ENCODE results near the gene PNLIPRP1.

The PNLIPRP1 gene

GRCh38 chr10:116590590-116591444 lies at the start of gene PNLIPRP1:
Gene PNLIPRP1, plus strand, starts transcription at chr10:116590959. Its CDS starts 171 bp downstream, at chr10:116591130.
- DNase-seq (ENCODE audit: low spot score), result no peak

DNA sequence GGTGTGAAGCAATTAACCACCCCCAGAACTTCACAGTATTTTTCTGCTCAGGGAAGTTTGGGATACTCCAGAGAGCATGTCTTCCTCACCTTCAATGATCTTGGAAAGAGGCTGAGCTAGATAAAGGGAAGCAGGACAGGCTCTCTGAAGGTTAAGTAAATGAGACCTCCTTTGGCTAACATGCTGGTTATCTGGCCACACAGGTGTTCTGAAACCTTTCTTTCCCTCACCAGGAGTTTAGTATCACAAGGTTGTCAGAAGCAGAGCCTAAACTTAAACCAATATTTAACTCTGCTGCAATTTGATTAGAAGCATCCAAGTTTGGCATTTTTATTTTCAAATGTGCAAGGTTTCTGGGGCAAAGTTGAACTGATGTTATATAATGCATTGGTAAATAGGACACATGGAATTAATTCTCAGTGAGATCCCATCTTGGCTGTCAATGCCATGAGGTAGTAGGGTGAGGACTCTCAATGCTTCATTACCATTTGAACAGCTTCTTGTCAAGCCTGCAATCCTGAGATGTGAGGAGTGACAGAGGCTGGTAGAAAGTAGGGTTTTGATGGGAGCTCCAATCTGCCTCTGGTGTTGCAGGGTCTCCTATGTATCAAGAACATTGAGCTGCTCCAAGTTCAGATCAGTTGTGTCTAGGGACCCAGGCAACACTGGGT lies 48.6 kb upstream of the PNLIPRP1 start:
- no peak for DNase-seq (ENCODE audit: low spot score)

DNA sequence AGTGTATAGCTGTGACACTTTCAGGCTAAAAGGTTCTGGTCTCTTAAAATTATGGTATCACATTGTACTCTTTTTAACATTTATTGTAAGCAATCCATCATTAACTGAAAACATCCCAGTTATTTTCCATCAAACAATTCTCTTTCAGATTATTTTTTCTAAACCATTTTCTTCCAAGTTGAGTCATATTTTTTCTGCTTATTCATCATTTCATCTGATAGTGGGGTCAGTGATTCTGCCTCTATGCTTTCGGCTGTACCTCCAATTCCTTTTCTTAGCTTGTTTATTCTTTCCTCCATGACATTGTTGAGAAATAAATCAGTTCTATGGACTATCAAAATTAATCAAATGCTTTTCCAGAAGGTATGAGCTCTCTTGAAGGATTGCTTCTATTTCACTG lies 45.6 kb upstream of the PNLIPRP1 start:
- DNase-seq (ENCODE audit: low spot score), result no peak

DNA sequence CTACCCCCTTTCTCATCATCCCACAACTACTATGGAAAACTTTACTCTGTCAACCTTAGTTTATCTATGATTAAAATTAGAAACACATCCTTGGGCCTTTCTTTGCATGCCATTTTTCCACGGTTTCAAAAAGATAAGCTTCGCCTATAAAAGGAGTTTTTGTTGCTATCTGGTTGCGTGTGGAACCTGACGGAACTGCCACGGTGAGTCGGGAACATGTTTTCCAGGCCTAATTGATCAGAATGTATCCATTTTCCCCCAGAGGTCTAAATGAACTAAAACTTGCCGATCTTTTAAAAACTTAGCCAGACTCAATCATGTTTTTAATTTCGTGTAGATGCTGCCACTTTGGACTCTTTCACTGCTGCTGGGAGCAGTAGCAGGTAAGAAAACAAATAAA lies 45.0 kb upstream of the PNLIPRP1 start, which contains the start of gene PNLIP:
PNLIP (plus strand) TSS at position 176 of the 400 bp plus-strand sequence; CDS start at position 338, 162 bp downstream.
- no peak for DNase-seq (ENCODE audit: low spot score)

DNA sequence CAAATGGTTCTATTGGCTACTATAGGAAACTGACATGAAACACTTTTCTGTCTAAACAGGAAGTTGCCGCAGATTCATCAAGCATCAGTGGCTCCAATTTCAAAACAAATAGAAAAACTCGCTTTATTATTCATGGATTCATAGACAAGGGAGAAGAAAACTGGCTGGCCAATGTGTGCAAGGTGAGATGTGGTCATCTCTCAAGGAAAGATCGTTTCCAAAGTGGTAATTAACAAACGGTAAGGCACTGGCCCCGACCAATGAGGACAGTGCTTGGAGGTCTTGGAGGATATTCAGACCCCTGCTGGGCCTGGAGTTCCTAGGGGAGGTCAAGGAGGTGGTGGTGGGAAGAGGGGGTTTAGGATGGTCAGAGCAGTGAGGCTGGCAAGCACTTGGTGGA lies 42.5 kb upstream of the PNLIPRP1 start:
- DNase-seq (ENCODE audit: low spot score), result no peak

DNA sequence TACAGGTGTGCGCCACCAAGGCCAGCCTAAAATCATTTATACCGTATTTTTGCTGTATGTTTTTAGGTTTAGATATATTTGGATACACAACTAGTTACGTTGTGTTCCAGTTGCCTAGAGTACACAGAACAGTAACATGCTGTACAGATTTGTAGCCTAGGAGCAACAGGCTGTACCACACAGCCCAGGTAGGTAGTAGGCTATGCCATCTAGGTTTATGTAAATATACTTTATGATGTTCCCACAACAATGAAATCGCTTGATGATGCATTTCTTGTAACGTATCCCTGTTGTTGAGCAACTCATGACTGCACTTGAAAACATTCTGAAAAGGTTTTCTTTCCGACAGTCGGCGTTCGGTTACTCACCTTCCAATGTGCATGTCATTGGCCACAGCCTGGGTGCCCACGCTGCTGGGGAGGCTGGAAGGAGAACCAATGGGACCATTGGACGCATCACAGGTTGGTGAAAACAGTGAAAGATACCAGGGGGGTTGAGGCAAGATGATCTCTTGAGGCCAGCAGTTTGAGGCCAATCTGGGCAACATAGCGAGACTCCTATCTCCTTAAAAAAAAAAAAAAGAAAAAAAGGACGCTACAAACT lies 37.3 kb upstream of the PNLIPRP1 start:
- DNase-seq (ENCODE audit: low spot score), result no peak

DNA sequence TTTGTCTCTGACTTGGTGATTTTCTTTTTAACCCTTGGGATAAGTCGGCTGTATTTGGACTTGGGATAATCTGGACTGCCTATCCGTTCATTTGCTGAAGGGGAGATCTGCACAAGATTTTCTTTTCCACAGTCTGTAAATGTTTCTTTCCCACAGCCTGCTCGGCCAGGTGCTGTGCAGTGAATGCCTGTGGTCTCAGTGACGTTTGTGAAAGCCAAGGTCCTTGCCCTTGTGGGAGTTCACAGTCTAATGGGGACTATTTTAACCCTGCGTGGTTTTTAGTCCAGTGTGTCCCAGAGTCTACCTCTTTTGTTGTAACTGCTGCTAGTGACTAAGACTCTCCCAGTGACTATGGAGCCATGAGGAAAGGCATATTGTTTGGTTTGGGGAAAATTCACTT lies 36.1 kb upstream of the PNLIPRP1 start:
- no peak for DNase-seq (ENCODE audit: low spot score)

- no peak for DNase-seq (ENCODE audit: low spot score)
Measured at GRCh38 chr10:116555880-116556279, 34.9 kb upstream of the PNLIPRP1 start.

DNA sequence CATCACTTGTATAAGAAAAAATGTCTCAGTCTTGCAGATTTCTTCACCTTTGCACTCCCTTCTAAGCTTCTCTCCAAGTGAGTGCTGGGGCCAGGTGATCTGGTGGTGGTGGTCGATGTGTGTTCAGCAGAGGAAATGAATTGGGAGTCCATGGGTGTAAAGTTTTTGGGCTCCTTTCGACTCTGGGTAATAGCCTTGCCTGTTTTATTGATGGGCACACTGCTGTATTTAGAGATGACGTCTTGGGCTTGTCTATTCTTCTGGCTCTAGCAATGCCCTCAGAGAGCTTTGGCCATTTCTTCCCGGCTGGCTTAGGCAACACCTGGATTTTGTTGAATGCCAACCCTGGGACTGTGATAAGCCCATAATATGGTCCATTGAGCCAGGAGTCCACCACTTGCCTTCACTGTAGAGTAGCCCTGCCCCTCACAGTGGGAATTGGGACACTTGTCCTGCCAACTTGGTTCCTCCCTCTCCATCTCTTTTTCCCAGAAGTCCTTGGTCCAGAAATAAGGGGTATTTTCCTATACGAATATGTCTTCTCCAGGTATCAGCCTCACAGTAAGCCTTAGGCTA lies 33.4 kb upstream of the PNLIPRP1 start:
- no peak for DNase-seq (ENCODE audit: low spot score)

- no peak for DNase-seq (ENCODE audit: low spot score)
Measured at GRCh38 chr10:116565534-116565933, 25.2 kb upstream of the PNLIPRP1 start.

DNA sequence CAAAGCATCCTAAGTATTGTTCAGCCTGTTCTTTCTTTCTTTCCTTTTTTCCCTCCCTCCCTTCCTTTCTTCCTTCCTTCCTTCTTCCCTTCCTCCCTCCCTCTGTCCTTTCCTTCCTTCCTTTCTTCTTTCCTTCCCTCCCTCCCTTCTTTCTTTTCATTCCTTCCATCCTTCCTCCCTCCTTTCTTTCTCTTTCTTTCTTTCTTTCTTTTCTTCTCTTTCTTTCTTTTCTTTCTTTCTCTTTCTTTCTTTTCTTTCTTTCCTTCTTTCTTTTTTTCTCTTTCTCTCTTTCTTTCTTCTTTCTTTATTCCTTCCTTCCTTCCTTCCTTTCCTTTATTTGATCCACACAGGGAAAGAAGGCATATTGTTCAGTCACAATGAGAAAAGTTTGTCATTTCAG lies 23.8 kb upstream of the PNLIPRP1 start:
- DNase-seq (ENCODE audit: low spot score), result no peak

DNA sequence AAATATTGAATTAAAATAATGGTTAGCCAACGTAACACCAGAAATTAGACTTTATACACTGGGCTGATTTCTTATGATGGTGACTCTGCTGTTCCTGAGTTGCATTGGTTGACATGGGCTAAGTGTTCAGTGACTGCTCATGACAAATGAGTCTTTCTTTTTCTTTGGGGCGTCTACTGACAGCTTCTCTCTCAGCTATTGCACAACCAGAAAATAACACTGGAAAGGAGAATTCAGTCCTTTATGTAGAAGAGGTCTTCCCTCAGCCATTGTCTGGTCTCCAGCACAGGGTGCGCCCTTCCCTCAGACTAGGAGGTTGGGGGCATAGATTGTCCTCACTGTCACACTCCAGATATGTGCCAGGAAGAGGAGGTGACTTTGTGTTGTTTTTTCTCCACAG lies 23.4 kb upstream of the PNLIPRP1 start:
- no peak for DNase-seq (ENCODE audit: low spot score)

DNA sequence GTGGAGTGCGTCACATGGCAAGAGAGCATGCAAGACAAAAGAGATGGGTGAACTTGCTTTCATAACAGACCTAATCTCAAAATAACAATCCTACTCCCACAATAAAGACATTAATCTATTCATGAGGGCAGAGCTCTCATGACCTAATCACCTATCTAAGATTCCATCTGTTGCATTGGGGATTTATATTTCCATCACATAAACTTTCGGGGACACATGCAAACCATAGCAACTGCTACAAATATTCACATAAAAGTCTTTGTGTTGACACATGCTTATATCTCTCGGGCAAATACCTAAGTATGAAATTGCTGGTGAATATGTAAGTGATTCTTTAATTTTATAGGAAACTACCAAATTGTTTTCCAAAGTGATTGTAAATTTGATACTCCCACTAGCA lies 16.0 kb upstream of the PNLIPRP1 start:
- DNase-seq (ENCODE audit: low spot score), result no peak

DNA sequence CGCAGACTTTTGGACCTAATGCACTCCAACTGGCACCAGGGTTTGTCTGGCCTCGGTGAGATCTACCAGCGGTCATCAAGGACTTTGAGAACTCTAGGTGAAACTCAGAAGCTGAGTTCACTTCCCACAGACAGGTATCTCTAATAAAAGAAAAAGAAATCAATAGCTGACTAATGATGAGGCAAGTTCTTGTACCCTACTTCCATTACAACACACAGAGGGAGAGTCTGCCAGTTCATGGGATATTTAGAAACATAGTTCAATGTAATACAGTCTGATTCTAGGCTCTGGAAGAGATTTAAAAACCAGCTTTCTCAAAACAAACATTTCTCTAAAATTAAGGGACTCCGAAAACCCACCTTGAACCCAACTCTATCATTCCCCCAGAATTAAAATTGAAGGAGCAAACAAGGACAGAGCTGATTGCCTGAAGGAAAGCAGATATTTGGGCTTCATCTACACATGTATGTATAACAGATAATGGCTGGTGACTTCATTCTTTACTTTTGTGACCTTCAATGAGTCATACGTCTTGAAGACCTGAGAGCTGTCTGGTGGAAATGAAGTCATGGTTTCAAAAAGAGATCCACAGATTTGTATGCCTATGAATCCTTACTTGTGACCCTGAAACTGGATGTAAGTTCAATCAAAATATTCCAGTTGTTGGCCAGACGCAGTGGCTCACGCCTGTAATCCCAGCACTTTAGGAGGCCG lies 2.7 kb upstream of the PNLIPRP1 start:
- DNase-seq (ENCODE audit: low spot score), result no peak

GRCh38 chr10:116588995-116589394 lies 1.8 kb upstream of the PNLIPRP1 start:
- DNase-seq (ENCODE audit: low spot score), result no peak

DNA sequence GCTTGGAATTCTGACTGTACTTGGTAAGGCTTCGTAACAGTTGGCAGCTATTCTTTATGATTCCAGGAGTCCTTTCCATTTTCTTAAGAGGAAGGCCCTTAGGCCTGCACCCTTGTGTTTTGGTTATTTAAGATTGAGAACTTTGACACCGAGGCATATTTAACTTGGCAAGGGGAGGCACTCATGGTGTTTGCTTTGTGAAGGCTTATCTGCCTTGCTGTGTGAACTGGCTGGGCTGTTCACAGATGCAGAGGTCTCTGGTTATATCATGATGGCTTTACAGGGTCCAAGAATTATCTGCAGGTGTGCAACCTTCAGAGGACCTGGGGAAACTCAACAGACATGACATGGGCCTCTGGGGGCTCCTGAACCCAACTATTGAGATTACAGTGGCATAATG lies 833 bp upstream of the PNLIPRP1 start:
- no peak for DNase-seq (ENCODE audit: low spot score)

DNA sequence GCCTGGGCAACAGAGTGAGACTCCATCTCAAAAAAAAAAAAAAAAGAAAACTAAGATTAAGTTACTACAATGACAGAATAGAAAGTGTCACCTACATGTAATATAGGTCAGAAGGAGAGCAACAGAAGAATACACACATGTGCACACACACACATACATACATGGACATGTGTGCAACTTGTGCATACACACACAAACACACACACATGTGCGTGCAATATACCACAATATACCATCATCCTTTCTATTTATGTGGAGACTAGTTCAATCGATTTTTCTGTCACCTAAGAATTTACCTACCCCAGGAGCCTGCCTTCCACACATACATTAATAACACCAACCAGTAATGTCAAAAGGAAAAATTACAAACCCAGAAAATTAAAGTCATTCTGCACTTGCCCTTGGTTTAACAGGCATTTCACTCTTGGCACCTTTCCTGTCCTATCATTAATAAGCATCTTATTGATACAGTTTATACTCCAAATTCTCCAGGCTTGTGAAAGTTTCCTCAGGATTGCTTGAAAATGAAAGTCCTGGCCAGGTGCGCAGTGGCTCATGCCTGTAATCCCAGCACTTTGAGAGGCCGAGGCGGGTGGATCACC lies 2.5 kb downstream of the PNLIPRP1 start:
- DNase-seq (ENCODE audit: low spot score), result no peak

- no peak for DNase-seq (ENCODE audit: low spot score)
Measured at GRCh38 chr10:116594525-116595035, 3.8 kb downstream of the PNLIPRP1 start.

DNA sequence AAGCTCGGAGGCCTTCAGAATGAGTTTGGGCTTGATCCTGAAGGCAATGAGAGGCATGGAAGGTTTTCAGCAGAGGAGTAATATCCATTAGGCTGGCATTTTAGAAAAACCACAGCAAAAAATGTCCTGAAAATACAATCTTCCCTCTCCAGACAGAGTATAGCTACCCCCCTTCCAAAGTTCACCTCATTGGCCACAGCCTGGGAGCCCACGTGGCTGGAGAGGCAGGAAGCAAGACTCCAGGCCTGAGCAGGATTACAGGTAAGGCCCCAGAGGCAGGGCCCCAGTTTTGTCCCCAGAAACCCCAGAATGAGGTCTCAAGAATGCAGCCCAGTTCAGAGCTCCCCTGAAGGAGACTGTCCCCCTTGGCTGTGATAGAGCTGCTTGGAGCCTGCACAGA lies 5.3 kb downstream of the PNLIPRP1 start:
- no peak for DNase-seq (ENCODE audit: low spot score)

GRCh38 chr10:116597543-116597942 lies 6.8 kb downstream of the PNLIPRP1 start:
- no peak for DNase-seq (ENCODE audit: low spot score)

DNA sequence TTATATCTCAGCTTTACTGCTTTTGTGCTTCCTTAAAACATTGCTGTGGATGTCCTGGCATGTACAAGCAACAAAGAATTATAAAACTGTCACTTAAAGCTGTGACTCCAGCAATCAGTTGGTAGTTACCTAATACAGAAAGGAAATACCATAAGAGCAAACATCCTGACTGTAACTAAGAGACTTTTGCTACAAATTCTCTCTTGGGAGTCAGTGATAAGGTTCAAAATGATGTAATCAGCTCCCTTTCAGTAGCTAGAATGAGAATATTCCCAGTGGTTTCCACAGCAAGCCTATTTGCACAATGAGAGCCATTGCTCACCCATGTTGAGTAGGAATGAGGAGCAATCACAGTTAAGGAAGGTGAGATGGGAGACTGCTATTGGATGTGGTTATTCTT lies 7.6 kb downstream of the PNLIPRP1 start:
- DNase-seq (ENCODE audit: low spot score), result no peak
